ENCODE results near the gene PRKAG2. TPM values are rescaled to one million over a fixed set of nuclear protein-coding genes. Genes with fewer than 3 reads are reported as not detected.

Gene PRKAG2
- total and polyA plus RNA-seq, 2 of the 13 experiments (the other 11 are each of a cell fraction or from before 2014, with no cell fraction given): 0.90 to 1.3 TPM

DNA sequence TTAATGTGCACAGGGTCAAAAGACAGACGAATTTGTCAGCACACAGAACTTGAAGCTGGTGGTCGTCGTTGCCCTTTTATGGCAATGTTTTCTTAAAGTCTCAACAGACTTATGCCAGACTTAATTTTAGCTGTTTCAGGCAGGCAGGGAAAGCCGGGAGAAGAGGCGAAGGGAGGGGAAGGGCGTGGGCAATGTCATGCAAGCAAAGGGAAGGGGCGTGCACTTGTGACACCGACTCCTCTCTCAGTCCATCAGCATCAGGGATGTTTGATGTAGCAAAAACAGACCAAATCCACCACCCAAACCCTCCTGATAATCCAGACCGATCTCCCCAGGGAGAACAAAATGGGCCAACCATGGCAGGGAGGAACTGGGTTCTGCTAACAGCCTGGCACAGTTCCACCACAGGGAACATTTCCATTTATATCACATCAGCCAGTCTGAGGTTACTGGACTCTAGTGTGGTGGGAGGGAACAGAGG, 239.1 kb downstream of the PRKAG2 start:
- no peaks in the 10 kb centered on the region for H3K36me3 ChIP-seq (replicated peaks in 1 of 2; ENCODE audit: control insufficient read depth in 1 of 2, insufficient read depth in 2 of 2, low read length in 2 of 2)
- 19% methylated on average over 9 of the region's 9 CpGs for WGBS (ENCODE audit: low lambda C conversion rate)
- H2AFZ ChIP-seq (ENCODE audit: low read length): no peak overlapping the region
- no peaks in the 10 kb centered on the region for H3K4me1 ChIP-seq (ENCODE audit: insufficient read depth, low read length)
- BruUV-seq (replicated peaks): no TSS peak
- DNase-seq (ENCODE audit: low spot score): no peak
- ATAC-seq: no peak
- POLR2A ChIA-PET: no interaction called here
- no peaks in the 10 kb centered on the region; a peak in 1 of 5 replicates for H3K27me3 ChIP-seq (ENCODE audit: control insufficient read depth in 1 of 2, insufficient read depth in 2 of 2, low read length in 2 of 2)
- H3K79me2 ChIP-seq (ENCODE audit: insufficient read depth, low read length): no peaks in the 10 kb centered on the region
- no peak for FAIRE-seq
- H3K9ac ChIP-seq (ENCODE audit: insufficient read depth, low read depth, low read length): no peak overlapping the region
- H3K4me2 ChIP-seq (ENCODE audit: low read depth, low read length): no peak overlapping the region
- CTCF ChIA-PET (ENCODE audit: low intra/inter-chr PET ratio, low total read pairs): no interaction called here
- H3K27ac ChIP-seq (ENCODE audit: extremely low read length, insufficient read depth, low read length): no peak overlapping the region
- H4K20me1 ChIP-seq (ENCODE audit: insufficient read depth, low read length): no peaks in the 10 kb centered on the region
- in situ Hi-C loops (cut with HindIII; ENCODE audit: extremely low pct_ligation_motif_present, low pct_unique_long_range_greater_than_20kb) (no loop called here), intact Hi-C loops (cut with micrococcal nuclease; ENCODE audit: unreplicated experiment) (no loop called here)
- TF ChIP-seq, protein P1, sequence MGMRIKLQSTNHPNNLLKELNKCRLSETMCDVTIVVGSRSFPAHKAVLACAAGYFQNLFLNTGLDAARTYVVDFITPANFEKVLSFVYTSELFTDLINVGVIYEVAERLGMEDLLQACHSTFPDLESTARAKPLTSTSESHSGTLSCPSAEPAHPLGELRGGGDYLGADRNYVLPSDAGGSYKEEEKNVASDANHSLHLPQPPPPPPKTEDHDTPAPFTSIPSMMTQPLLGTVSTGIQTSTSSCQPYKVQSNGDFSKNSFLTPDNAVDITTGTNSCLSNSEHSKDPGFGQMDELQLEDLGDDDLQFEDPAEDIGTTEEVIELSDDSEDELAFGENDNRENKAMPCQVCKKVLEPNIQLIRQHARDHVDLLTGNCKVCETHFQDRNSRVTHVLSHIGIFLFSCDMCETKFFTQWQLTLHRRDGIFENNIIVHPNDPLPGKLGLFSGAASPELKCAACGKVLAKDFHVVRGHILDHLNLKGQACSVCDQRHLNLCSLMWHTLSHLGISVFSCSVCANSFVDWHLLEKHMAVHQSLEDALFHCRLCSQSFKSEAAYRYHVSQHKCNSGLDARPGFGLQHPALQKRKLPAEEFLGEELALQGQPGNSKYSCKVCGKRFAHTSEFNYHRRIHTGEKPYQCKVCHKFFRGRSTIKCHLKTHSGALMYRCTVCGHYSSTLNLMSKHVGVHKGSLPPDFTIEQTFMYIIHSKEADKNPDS (CRISPR knock-in tag; IDR thresholded peaks at IDR 0.05): no peak
- TF ChIP-seq SNRNP70 (IDR thresholded peaks at IDR 0.05; ENCODE audit: low read depth, low read length): no peak
- no peak for TF ChIP-seq CBX1 (IDR thresholded peaks at IDR 0.05; ENCODE audit: low read depth)
- TF ChIP-seq, protein P2, sequence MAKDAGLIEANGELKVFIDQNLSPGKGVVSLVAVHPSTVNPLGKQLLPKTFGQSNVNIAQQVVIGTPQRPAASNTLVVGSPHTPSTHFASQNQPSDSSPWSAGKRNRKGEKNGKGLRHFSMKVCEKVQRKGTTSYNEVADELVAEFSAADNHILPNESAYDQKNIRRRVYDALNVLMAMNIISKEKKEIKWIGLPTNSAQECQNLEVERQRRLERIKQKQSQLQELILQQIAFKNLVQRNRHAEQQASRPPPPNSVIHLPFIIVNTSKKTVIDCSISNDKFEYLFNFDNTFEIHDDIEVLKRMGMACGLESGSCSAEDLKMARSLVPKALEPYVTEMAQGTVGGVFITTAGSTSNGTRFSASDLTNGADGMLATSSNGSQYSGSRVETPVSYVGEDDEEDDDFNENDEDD (CRISPR knock-in tag; IDR thresholded peaks at IDR 0.05; ENCODE audit: borderline replicate concordance): no peak
- TF ChIP-seq TOPORS (CRISPR knock-in tag; IDR thresholded peaks at IDR 0.05): no peak
- no peak for TF ChIP-seq JUND (CRISPR knock-in tag; IDR thresholded peaks at IDR 0.05)
- TF ChIP-seq PAWR (CRISPR knock-in tag; IDR thresholded peaks at IDR 0.05; ENCODE audit: borderline replicate concordance): no peak
- TF ChIP-seq, protein P3, sequence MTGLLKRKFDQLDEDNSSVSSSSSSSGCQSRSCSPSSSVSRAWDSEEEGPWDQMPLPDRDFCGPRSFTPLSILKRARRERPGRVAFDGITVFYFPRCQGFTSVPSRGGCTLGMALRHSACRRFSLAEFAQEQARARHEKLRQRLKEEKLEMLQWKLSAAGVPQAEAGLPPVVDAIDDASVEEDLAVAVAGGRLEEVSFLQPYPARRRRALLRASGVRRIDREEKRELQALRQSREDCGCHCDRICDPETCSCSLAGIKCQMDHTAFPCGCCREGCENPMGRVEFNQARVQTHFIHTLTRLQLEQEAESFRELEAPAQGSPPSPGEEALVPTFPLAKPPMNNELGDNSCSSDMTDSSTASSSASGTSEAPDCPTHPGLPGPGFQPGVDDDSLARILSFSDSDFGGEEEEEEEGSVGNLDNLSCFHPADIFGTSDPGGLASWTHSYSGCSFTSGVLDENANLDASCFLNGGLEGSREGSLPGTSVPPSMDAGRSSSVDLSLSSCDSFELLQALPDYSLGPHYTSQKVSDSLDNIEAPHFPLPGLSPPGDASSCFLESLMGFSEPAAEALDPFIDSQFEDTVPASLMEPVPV (CRISPR knock-in tag; IDR thresholded peaks at IDR 0.05): no peak
- no peak for TF ChIP-seq MYNN (CRISPR knock-in tag; IDR thresholded peaks at IDR 0.05; ENCODE audit: low read depth)
- TF ChIP-seq FLYWCH1 (CRISPR knock-in tag; IDR thresholded peaks at IDR 0.05): no peak
- TF ChIP-seq ZFP82 (CRISPR knock-in tag; IDR thresholded peaks at IDR 0.05; ENCODE audit: borderline replicate concordance): no peak
- TF ChIP-seq, protein P4, sequence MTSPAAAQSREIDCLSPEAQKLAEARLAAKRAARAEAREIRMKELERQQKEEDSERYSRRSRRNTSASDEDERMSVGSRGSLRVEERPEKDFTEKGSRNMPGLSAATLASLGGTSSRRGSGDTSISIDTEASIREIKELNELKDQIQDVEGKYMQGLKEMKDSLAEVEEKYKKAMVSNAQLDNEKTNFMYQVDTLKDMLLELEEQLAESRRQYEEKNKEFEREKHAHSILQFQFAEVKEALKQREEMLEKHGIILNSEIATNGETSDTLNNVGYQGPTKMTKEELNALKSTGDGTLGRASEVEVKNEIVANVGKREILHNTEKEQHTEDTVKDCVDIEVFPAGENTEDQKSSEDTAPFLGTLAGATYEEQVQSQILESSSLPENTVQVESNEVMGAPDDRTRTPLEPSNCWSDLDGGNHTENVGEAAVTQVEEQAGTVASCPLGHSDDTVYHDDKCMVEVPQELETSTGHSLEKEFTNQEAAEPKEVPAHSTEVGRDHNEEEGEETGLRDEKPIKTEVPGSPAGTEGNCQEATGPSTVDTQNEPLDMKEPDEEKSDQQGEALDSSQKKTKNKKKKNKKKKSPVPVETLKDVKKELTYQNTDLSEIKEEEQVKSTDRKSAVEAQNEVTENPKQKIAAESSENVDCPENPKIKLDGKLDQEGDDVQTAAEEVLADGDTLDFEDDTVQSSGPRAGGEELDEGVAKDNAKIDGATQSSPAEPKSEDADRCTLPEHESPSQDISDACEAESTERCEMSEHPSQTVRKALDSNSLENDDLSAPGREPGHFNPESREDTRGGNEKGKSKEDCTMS (CRISPR knock-in tag; conservative IDR thresholded peaks at IDR 0.05): no peak
- no peak for TF ChIP-seq BHLHE40 (IDR thresholded peaks at IDR 0.05; ENCODE audit: low read length)
- no peak for TF ChIP-seq CCAR2 (optimal IDR thresholded peaks at IDR 0.05; ENCODE audit: low read depth, low read length)
- H3K4me3 ChIP-seq (replicated peaks in 1 of 3; ENCODE audit: insufficient read depth in 1 of 3, low read depth in 2 of 3, low read length in 3 of 3): no peak overlapping the region
- H3K9me3 ChIP-seq (ENCODE audit: low read length): peaks cover 7% of the 10 kb centered on the region
